SKM-1 treated with dmso at 0.1 percent for 144 hours (cell line): ENCODE measurements around the gene RAX2.
"Not testable (repeated sequence)": the region's sequence is repeated elsewhere in the genome, so short reads cannot be mapped to it uniquely, and the experiment has no call there.

Source experiments
- DNase-seq: peaks from one replicate; lab custom pipeline; 2025; ENCODE audit not compliant: unreplicated experiment; lab: John Stamatoyannopoulos, UW

Gene RAX2

DNA sequence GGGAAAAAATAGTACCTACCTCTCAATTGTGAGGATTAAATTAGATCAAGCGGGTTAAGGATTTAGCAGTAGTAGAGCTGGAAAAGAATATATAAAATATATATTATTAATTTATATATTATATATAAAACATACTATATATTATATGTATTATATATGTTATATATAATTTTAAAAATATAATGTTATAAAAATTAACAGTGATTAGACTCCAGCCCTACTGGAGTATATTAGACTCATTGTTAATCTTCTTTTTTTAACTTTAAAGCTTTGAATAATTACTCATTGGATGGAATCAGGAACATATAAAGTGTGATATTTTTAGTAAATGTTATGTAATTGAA is 9.9 kb downstream of the RAX2 start:
- DNase-seq: peak; percentile 58

GRCh38 chr19:3761382-3762129 is 10.5 kb downstream of the RAX2 start, which contains the start of gene APBA3:
TSS of gene APBA3 (minus strand) at chr19:3761692. CDS start at chr19:3760264, 1,428 bp downstream.
- peak; percentile 80 for DNase-seq

DNA sequence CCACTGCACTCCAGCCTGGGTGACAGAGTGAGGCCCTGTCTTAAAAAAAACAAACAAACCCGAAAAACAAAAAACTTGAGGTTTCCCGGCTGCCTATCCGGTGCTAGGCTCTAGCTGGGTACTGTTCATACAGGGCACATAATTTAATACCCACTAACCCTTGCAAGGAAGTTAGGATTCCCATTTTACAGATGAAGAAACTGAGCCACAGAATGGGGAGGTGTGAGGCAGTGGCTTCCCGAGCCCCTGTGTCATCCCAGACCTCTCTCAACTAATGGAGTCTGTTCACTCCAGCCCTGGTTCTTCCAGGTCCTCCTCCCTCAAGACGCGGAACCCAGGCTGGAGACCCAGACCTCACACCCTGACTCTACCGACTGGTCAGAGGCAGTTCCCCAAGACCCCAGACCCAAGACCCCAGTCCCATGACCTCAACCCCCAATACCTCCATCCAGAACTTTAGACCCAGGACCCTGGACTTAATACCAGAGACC is 11.1 kb downstream of the RAX2 start:
- no peak for DNase-seq

- DNase-seq: no peak
These were observed 12.4 kb downstream of the RAX2 start for GRCh38 chr19:3759482-3760254.

GRCh38 chr19:3758297-3758696 is 13.7 kb downstream of the RAX2 start:
- not testable (repeated sequence) for DNase-seq

DNA sequence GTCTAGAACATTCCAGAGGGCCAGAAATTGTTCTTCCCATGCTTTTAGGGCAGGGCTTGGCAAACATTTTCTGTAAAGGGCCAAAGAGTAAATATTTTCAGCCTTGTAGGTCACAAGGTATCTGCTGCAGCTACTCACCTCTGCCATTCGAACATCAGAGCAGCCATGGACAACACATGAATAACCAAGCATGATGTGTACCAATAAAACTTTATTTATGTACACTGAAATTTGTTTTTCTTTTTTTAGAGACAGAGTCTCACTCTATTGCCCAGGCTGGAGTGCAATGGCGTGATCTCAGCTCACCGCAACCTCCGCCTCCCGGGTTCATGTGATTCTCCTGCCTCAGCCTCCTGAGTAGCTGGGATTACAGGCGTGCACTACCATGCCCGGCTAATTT is 14.3 kb downstream of the RAX2 start:
- DNase-seq: not testable (repeated sequence)

- no peak for DNase-seq
These were observed 18.2 kb downstream of the RAX2 start for GRCh38 chr19:3753631-3754410.

GRCh38 chr19:3752492-3752891 is 19.5 kb downstream of the RAX2 start:
- DNase-seq: no peak

GRCh38 chr19:3751236-3751635 is 20.8 kb downstream of the RAX2 start:
- no peak for DNase-seq

DNA sequence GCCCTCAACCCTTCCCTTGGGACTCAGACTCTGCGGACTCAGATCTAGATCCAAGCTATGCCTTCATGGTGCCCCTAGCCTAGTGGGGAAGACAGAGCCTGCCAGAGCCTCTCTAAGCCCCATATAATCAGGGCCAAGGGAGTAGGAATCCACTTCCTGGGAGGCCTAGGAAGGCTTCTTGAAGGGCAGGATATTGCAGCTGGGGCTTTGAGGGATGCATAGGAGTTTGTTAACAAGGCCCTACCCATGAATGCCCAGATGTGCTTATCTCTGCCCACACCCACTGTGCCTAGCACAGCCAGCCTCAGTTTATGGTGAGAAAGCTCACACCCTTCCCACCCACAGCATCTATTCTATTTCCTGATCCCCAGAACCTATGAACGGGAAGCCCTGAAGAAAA is 21.8 kb downstream of the RAX2 start:
- no peak for DNase-seq

GRCh38 chr19:3748965-3749364 is 23.1 kb downstream of the RAX2 start:
- DNase-seq: no peak

- no peak for DNase-seq
These were observed 25.5 kb downstream of the RAX2 start for GRCh38 chr19:3746371-3747056.

GRCh38 chr19:3745363-3746045 is 26.5 kb downstream of the RAX2 start:
- DNase-seq: no peak

DNA sequence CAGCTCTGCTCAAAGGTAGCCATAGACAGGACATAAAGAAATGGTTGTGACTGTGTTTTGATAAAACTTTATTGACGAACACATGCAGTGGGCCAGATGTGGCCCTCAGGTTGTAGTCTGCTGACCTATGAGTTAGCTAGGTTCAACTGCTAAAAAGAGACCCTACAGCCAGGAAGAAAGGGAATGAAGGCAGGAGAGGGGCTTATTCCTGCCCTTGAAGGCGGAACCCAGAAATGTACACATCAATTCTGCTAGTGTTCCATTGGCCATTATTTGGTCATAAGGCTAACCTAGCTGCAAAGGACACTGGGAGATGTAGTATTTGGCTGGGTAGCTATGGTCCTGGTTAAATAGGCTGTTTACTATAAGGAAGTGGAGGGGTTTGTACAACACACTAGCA is 28.5 kb downstream of the RAX2 start:
- no peak for DNase-seq

- no peak for DNase-seq
These were observed 31.6 kb downstream of the RAX2 start for GRCh38 chr19:3740431-3740830.

DNA sequence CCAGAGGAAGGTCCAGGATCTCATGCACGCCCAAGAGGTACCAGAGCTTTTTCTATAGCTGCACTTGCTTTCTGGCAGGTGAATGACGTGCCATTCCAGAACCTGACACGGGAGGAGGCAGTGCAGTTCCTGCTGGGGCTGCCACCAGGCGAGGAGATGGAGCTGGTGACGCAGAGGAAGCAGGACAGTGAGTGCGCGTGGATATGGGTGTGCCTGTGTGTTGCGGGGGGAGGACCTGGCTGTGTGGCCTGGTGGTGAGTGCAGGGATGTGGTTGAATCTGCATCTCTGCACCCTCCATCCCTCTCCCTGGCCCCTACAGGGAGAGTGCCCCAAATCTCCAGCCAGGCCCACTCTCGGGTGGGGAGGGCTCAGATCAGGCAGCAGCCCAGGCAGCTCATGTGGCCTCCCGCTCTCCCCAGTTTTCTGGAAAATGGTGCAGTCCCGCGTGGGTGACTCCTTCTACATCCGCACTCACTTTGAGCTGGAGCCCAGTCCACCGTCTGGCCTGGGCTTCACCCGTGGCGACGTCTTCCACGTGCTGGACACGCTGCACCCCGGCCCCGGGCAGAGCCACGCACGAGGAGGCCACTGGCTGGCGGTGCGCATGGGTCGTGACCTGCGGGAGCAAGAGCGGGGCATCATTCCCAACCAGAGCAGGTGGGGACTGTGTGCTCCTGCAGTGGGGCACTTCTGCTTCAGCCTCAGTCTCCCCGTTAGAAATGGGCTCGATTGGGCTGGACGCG is 33.4 kb downstream of the RAX2 start:
- DNase-seq: no peak

GRCh38 chr19:3737487-3738205 is 34.4 kb downstream of the RAX2 start:
- DNase-seq: no peak

DNA sequence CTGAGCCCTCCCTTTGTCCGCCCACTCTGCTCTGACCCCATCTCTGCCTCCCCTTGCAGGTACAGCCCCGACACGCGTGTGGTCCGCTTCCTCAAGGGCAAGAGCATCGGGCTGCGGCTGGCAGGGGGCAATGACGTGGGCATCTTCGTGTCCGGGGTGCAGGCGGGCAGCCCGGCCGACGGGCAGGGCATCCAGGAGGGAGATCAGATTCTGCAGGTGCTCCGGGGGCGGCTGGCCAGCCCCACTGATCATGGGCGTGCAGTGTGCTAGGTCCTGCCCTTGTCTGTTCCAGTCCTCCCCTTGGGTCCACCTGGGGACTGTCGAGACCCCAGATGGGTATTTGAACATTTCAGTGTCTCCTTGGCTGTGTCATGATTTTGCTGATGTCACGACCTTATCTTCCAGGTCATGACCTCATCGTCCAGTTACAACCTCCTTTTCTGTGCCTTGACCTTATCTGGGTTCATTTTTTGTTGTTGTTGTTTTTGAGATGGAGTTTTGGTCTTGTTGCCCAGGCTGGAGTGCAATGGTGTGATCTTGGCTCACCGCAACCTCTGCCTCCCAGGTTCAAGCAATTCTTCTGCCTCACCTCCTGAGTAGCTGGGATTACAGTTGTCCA is 35.8 kb downstream of the RAX2 start:
- no peak for DNase-seq

DNA sequence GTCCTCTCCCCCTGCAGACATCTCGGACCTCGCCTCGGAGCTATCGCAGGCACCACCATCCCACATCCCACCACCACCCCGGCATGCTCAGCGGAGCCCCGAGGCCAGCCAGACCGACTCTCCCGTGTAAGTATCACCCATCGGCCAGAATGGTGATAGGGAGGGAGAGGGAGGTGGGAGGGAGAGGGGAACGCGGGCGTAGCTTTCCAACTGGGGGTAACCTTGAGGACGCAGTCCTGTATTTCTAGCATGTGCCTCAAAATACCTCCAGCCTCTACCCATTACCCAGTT is 37.8 kb downstream of the RAX2 start:
- DNase-seq: no peak
